ENCODE results near the gene VPS26B.

DNA sequence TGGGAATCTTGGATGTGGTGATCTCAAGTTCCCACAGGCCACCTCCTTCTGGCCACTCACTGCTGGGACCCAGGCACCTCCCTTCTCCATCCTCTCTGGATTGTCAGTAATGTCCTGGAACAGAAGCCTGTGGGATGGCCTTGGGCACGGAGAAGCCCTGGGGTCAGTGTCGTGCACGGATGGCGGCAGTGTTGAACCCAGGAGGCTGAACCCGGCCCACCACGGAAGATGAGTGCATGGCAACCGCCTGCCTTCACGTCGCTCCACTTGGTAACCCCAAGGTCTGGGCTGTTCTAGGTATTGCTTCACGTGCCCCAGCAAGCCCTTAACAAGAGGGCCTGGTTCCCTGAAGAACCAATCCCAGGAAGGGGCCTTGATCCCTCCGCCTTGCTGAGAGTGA is 21.6 kb downstream of the VPS26B start:
- TF ChIP-seq CTCF (IDR thresholded peaks at IDR 0.05) (no peak), POLR2A (IDR thresholded peaks at IDR 0.05) (no peak)

All from Peyer's patch (tissue), 4 donors.